ENCODE results near the gene ALB.

DNA sequence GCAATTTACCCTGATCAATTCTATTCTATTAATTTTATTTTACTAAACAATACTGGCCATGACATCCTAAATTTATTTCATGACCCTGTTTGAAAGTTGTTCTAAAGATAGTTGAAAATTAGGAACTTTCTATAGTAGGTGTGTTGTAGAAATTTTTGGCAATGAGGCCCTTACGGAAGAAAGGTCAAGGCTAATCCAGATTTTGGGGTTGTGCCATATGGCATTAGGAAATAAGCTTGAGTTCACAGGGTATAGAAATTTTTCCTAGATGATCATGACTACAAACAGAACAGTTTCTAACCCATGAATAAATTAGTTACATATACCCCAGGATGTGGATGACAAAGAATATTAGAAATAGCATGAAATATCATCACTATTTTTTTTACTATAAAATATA lies 7.8 kb upstream of the ALB start:
- TF ChIP-seq EZH2 (IDR thresholded peaks at IDR 0.05): no peak
- TF ChIP-seq, protein P1, sequence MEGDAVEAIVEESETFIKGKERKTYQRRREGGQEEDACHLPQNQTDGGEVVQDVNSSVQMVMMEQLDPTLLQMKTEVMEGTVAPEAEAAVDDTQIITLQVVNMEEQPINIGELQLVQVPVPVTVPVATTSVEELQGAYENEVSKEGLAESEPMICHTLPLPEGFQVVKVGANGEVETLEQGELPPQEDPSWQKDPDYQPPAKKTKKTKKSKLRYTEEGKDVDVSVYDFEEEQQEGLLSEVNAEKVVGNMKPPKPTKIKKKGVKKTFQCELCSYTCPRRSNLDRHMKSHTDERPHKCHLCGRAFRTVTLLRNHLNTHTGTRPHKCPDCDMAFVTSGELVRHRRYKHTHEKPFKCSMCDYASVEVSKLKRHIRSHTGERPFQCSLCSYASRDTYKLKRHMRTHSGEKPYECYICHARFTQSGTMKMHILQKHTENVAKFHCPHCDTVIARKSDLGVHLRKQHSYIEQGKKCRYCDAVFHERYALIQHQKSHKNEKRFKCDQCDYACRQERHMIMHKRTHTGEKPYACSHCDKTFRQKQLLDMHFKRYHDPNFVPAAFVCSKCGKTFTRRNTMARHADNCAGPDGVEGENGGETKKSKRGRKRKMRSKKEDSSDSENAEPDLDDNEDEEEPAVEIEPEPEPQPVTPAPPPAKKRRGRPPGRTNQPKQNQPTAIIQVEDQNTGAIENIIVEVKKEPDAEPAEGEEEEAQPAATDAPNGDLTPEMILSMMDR (IDR thresholded peaks at IDR 0.05): no peak

Data from neural progenitor cell (in vitro differentiated cells).